Skeletal muscle tissue (tissue), 4 donors: ENCODE data around the gene FTCD. TPM values are rescaled to one million over a fixed set of nuclear protein-coding genes. Genes with fewer than 3 reads are reported as not detected.
A peak's percentile ranks its signal among the peaks of the same experiment; 100 is the strongest.

Experiments used
- H3K27ac ChIP-seq: one replicate; pipeline ENCODE4 v1.7.0; 2013; ENCODE audit warnings: mild to moderate bottlenecking, low read depth, low read length, inconsistent platforms
- H3K27me3 ChIP-seq, 3 donors: one replicate each; pipeline ENCODE4 v1.7.0; 2013; ENCODE audit warnings: low read length in 3 of 3; ENCODE audit not compliant: control insufficient read depth in 3 of 3, insufficient read depth in 3 of 3
- H3K36me3 ChIP-seq, 3 donors: one replicate each; pipeline ENCODE4 v1.7.0; 2013; ENCODE audit warnings: low read length in 3 of 3; ENCODE audit not compliant: control insufficient read depth in 3 of 3, insufficient read depth in 3 of 3
- H3K4me1 ChIP-seq, 3 donors: one replicate each; pipeline ENCODE4 v1.7.0; 2013; ENCODE audit warnings: low read length in 3 of 3, mild to moderate bottlenecking in 3 of 3; ENCODE audit not compliant: control insufficient read depth in 3 of 3, insufficient read depth in 3 of 3
- H3K4me3 ChIP-seq, 3 donors: one replicate each; pipeline ENCODE4 v1.7.0; 2013; ENCODE audit warnings: low read length in 3 of 3
- H3K9ac ChIP-seq, 3 donors: one replicate each; pipeline ENCODE4 v1.7.0; 2013; ENCODE audit warnings: low read length in 3 of 3, mild to moderate bottlenecking in 3 of 3, moderate library complexity in 2 of 3, low read depth in 1 of 3
- H3K9me3 ChIP-seq, 3 donors: one replicate each; pipeline ENCODE4 v1.7.0; 2013; ENCODE audit warnings: low read length in 3 of 3; ENCODE audit not compliant: control insufficient read depth in 3 of 3
- total RNA-seq: library from RNA; depleted of rRNA; stranded (reverse); fragments of >200 nt; gene quantifications from one replicate; pipeline ENCODE4 v1.2.3, GENCODE V29; 2014
- donor health status: Osteomylitis.

Gene FTCD
- total RNA-seq, 1 donor from 2014 or later: 0.52 TPM

DNA sequence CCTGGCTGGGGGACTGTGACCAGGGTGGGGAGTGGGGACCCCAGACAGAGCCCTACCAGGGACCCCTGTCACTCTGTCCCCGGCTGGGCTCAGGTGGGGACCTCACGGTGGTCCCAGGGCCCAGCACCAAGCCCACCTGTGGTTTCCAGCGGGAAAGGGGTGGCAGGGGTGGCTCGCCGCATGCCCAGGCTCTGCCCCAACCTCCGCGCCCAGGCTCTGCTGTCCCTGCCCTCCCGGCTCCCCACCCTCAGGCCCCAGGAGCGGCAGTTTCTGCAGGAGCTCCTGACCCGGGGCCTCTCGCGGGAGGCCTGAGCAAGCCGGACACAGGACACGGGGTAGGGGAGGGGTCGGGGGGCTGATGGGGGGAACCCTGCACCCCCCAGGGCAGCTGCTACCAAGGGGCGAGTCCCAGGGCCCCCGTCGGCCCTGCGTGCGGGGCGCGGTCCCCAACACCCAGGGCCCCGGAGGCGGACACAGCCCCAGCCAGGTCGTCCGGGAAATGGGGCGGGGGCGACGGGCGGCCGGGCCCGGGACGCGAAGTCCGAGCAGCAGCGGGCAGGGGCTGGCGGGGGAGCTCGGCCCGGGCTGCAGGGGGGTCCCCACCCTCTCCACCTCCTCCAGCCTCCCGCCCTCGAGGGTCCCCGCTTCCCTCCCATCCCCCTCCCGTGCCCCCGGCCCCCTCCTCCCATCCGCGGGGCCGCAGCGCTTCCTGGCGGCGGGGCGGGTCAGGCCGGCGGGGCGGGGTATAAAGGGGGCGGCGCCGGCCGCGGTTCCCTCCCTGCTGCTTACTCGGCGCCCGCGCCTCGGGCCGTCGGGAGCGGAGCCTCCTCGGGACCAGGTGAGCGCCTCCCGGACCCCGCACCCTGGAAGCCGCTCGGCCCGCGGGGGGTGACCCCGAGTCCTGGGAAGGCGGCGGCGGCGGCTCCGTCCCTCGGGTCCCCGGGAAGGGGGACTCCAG, 57.8 kb downstream of the FTCD start, which contains the start of gene COL6A2:
Gene COL6A2 (plus strand): TSS at position 777 of the 958 bp plus-strand sequence.
- H3K4me1 ChIP-seq: peaks cover 7 to 10% (median 9%) of the 10 kb centered on the region in 3 donors

GRCh38 chr21:46096596-46097335, 58.6 kb downstream of the FTCD start:
- Histone ChIP-seq H3K9ac (peak overlapping the region in 2 of 3 donors; percentile 33 to 75), H3K27ac (peak overlapping the region; percentile 56), H3K36me3 (no peaks in the 10 kb centered on the region), H3K27me3 (peaks cover 11 to 23% (median 20%) of the 10 kb centered on the region in 3 donors), H3K9me3 (no peaks in the 10 kb centered on the region), H3K4me3 (peak overlapping the region in 2 of 3 donors; percentile 22 to 38), H3K4me1 (peaks cover 12 to 18% (median 16%) of the 10 kb centered on the region in 3 donors)

More for the DNA sequence above, 57.8 kb downstream of the FTCD start, which contains the start of gene COL6A2:
- Histone ChIP-seq H3K9ac (peak within 1 kb of the TSS; percentile 43 to 75 (median 56)), H3K27me3 (peaks cover 11 to 23% (median 20%) of the 10 kb centered on the region in 3 donors), H3K27ac (peak within 1 kb of the TSS; percentile 75), H3K4me3 (peak within 1 kb of the TSS; percentile 49 to 63 (median 56)), H3K9me3 (peaks cover 0 to 6% (median 0%) of the 10 kb centered on the region in 3 donors), H3K36me3 (no peaks in the 10 kb centered on the region)

- no peak overlapping the region for H3K27ac ChIP-seq
Observed at GRCh38 chr21:46095814-46096595, 59.4 kb downstream of the FTCD start.

GRCh38 chr21:46095083-46095719, 60.2 kb downstream of the FTCD start:
- Histone ChIP-seq H3K9me3 (no peaks in the 10 kb centered on the region), H3K4me3 (no peak overlapping the region), H3K27me3 (peaks cover 11 to 23% (median 13%) of the 10 kb centered on the region in 3 donors), H3K27ac (peak overlapping the region; percentile 25), H3K4me1 (peaks cover 15 to 26% (median 16%) of the 10 kb centered on the region in 3 donors), H3K9ac (no peak overlapping the region), H3K36me3 (no peaks in the 10 kb centered on the region)

More at GRCh38 chr21:46095814-46096595, 59.4 kb downstream of the FTCD start:
- no peaks in the 10 kb centered on the region for H3K9me3 ChIP-seq
- peak overlapping the region in 1 of 3 donors; percentile 75 for H3K9ac ChIP-seq
- peaks cover 11 to 23% (median 20%) of the 10 kb centered on the region in 3 donors for H3K27me3 ChIP-seq
- H3K36me3 ChIP-seq: no peaks in the 10 kb centered on the region
- peaks cover 15 to 26% (median 16%) of the 10 kb centered on the region in 3 donors for H3K4me1 ChIP-seq
- no peak overlapping the region for H3K4me3 ChIP-seq

GRCh38 chr21:46094401-46095082, 60.8 kb downstream of the FTCD start:
- Histone ChIP-seq H3K9me3 (peaks cover 0 to under 1% (median 0%) of the 10 kb centered on the region in 3 donors), H3K4me1 (peaks cover 15 to 26% (median 16%) of the 10 kb centered on the region in 3 donors), H3K9ac (no peak overlapping the region), H3K36me3 (no peaks in the 10 kb centered on the region), H3K27ac (peak overlapping the region; percentile 25), H3K4me3 (no peak overlapping the region), H3K27me3 (peaks cover 9 to 17% (median 13%) of the 10 kb centered on the region in 3 donors)

- H3K4me1 ChIP-seq: peaks cover 15 to 26% (median 16%) of the 10 kb centered on the region in 3 donors
- H3K27ac ChIP-seq: peak overlapping the region; percentile 86
- H3K4me3 ChIP-seq: no peak overlapping the region
- peaks cover 0 to 2% (median 0%) of the 10 kb centered on the region in 3 donors for H3K9me3 ChIP-seq
- H3K36me3 ChIP-seq: no peaks in the 10 kb centered on the region
- H3K9ac ChIP-seq: peak overlapping the region in 1 of 3 donors; percentile 54
- peaks cover 6 to 13% (median 12%) of the 10 kb centered on the region in 3 donors for H3K27me3 ChIP-seq
Observed at GRCh38 chr21:46093668-46094400, 61.5 kb downstream of the FTCD start.

DNA sequence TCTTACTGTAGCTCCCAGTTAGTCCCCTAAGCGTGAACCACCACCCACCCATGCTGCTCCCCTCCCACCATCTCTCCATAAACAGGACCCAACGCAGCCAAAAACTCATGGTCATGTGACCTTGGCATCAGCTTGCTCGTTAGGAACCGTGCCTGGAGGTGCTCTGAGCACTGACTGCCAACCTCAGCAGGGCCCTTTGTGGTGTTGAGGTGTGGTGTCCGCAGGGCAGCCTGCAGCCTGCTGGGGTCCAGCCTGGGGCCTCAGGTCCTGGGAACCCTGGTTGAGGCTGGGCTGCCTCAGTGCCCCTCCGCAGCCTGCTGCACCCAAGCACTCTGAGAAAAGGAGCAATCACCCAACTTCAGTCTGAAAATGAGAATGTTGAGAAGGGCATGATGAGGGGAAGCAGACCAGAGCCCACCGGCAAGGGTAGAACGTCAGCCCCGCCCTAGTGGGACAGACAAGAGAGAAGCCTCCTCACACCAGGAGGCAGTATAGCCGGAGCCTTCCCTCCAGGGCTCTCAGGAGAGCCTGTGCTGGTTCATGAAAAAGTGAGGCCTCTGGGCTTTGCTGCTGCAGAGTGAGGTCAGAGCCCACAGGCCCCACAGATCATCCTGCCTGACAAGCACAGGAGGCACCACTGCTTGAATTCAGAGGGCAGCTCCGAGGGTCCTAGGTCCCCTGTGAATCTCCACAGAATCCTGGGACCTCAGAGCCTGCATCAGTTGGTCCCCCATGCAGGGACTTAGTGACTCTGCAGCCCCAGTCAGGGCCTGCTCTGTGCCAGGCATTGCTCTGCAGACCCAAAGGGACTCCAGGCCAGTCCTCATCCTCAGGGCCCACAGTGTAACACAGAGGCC, 62.3 kb downstream of the FTCD start:
- Histone ChIP-seq H3K4me3 (peak overlapping the region in 1 of 3 donors; percentile 22), H3K36me3 (no peaks in the 10 kb centered on the region), H3K27ac (peak overlapping the region; percentile 86), H3K27me3 (peaks cover 5 to 12% (median 10%) of the 10 kb centered on the region in 3 donors), H3K4me1 (peaks cover 15 to 26% (median 16%) of the 10 kb centered on the region in 3 donors), H3K9ac (peak overlapping the region; percentile 27 to 54 (median 45)), H3K9me3 (peaks cover 0 to 2% (median 1%) of the 10 kb centered on the region in 3 donors)
